CD4-positive, alpha-beta T cell treated with Interleukin-1 beta for 1 hour (primary cell): ENCODE measurements around the gene MORF4L2.
"Not testable (repeated sequence)": the region's sequence is repeated elsewhere in the genome, so short reads cannot be mapped to it uniquely, and the experiment has no call there.

Experiments used
- DNase-seq, 2 donors: peaks; one replicate each; pipeline ENCODE4 v3.0.0-alpha.2; 2020 to 2022

MORF4L2 gene

DNA sequence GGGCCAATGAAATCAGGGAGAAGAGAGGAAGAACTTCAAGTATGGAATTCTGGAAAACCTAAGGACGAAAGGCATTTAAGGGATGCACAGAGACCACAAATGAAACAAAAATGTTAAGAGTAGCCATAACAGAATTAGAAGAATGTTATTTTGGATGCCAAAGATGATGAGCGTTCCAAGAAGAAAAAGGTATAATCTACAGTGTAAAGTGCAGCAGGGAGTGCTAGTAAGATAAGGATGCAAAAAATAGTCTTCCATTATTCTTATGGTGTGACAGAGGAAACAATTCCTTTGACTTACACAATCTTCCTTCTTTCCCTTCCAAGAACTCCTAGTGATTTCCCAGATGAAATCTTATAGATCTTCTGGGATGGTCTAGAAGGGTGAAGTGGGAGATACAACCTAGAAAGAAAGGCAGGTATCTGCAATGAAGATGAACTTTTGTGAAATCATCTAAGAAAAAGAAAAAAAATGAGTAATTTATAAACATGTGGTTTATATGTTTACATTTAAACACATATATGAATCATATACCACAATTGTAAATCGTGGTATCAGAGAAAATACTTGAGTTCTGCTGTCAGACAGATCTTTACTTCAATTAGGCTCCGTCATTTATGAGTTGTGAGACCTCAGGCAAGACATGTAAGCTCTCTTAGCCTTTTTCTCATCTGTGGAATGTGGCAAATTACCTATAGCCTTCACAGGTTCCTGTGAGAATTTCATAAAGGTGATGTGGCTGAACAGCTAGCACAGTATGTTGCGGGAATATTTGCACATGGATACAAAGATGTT is 8.1 kb downstream of the MORF4L2 start:
- no peak for DNase-seq

GRCh38 chrX:103674531-103675454 is 11.7 kb downstream of the MORF4L2 start:
- DNase-seq, result no peak

DNA sequence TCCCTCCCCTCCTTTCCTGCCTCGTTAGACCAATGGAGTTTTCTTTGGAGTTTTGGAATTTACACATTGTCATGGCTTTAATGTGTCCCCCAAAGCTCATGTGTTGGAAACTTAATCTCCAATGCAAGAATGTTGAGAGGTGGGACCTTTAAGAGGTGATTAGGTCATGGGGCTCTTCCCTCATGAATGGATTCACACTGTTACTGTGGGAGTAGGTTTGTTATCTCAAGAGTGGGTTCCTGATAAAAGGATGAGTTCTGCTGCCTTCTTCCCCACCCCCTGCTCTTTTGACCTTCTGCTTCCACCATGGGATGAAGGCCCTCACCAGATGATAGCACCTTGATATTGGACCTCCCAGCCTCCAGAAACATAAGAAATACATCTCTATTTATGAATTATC is 16.8 kb downstream of the MORF4L2 start:
- DNase-seq, result no peak

- DNase-seq, result no peak
These were observed 20.0 kb downstream of the MORF4L2 start for GRCh38 chrX:103666202-103667107.

- no peak for DNase-seq
These were observed 22.3 kb downstream of the MORF4L2 start for GRCh38 chrX:103663981-103664762.

DNA sequence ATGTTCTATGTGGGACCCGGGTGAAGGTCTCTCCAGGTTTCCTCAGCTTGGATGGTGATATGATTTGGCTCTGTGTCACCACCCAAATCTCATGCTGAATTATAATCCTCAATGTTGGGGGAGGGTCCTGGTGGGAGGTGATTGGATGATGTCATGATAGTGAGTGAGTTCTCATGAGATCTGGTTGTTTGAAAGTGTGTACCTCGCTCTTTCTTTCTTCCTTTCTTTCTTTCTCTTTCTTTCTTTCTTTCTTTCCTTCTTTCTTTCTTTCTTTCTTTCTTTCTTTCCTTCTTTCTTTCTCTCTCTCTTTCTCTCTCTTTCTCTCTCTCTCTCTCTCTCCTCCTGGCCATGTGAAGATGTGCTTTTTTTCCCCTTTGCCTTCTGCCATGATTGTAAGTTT is 27.0 kb downstream of the MORF4L2 start:
- not testable (repeated sequence) for DNase-seq

DNA sequence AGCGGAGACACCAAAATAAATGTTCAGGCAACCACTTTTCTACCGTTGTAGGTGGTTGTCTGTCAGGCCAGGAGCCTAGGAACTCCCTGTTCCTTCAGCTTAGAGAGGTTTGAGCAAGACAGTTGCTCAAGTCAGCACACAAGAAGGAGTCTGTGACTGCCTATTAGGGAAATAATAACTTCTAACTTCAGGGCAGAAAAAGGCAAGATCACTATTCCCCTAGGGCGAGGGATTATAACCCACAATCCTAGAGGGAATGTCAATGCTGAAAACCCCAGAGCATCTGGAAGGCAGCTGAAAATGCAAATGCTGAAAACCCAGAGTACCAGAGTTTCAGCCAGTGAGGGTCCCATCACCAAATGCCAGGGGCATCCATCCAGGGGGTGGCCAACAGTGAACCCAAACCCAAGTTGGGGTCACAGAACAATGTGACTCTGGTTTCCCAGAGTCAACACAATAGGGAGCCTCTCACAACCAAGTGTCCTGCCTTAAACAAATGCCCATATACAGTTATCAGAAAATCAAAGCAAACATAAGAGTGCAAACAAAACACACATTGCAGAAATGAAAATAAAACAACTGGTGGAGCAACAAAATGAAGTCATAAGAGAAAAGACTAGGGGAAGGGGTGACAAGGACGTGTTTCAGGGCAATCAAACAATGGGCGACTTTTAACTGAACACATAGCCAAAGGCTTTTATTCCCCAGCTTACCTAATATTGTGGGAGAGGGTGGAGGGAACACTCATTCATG is 27.6 kb downstream of the MORF4L2 start:
- DNase-seq, result no peak

GRCh38 chrX:103657066-103657465 is 29.4 kb downstream of the MORF4L2 start:
- DNase-seq, result not testable (repeated sequence)

DNA sequence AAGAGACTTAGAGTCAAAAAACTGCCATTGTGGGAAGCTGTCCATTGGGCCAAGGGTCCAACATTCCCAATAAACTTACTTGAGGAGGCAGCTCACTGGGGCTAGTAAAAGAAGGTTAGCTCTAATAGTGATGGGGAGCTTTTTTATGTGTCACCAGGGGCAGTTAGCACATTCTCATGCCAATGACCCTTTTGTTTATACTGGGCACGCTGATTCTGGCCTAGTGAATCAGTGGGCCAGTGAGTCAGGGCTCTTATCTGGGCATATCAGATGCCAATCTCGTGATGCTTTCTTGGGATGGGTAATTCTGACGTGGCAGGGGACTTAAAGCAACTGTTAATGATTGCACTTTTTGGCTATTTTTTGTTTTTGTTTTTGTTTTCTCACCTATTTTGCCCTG is 29.9 kb downstream of the MORF4L2 start:
- no peak for DNase-seq

GRCh38 chrX:103655230-103656000 is 31.1 kb downstream of the MORF4L2 start:
- not testable (repeated sequence) for DNase-seq

- no peak for DNase-seq
These were observed 35.2 kb downstream of the MORF4L2 start for GRCh38 chrX:103651151-103651773.

GRCh38 chrX:103647630-103648029 is 38.9 kb downstream of the MORF4L2 start:
- no peak for DNase-seq

- DNase-seq, result no peak
These were observed 42.4 kb downstream of the MORF4L2 start for GRCh38 chrX:103644125-103644524.

- no peak for DNase-seq
These were observed 45.9 kb downstream of the MORF4L2 start for GRCh38 chrX:103640401-103641155.

GRCh38 chrX:103638479-103639346 is 47.8 kb downstream of the MORF4L2 start:
- DNase-seq, result not testable (repeated sequence)

- DNase-seq, result no peak
These were observed 48.7 kb downstream of the MORF4L2 start for GRCh38 chrX:103637604-103638338.

- DNase-seq, result no peak
These were observed 51.1 kb downstream of the MORF4L2 start for GRCh38 chrX:103635436-103635835.
